ENCODE data around the gene PADI3.

GRCh38 chr1:17224434-17224833 is 24.5 kb upstream of the PADI3 start:
- TF ChIP-seq POLR2A (IDR thresholded peaks at IDR 0.05; ENCODE audit: insufficient read depth in 1 of 2, low read depth in 2 of 2, low read length in 2 of 2) (no peak), SIN3A (IDR thresholded peaks at IDR 0.05; ENCODE audit: borderline replicate concordance, low read depth, low read length) (no peak), MEIS2 (CRISPR knock-in tag; IDR thresholded peaks at IDR 0.05) (no peak), TAF1 (CRISPR knock-in tag; IDR thresholded peaks at IDR 0.05) (no peak), EZH2 (conservative IDR thresholded peaks at IDR 0.05; ENCODE audit: low read depth, low read length) (no peak), ZBTB34 (CRISPR knock-in tag; IDR thresholded peaks at IDR 0.05) (no peak), IRF1 (CRISPR knock-in tag; IDR thresholded peaks at IDR 0.05; ENCODE audit: low read depth) (no peak)

Measured in HepG2 (cell line).